ENCODE data around the gene JCAD. TPM values are rescaled to one million over a fixed set of nuclear protein-coding genes. Genes with fewer than 3 reads are reported as not detected.
"Not testable (repeated sequence)": the region's sequence is repeated elsewhere in the genome, so short reads cannot be mapped to it uniquely, and the experiment has no call there.

Gene JCAD
- polyA plus RNA-seq, 1 of the 3 experiments (the other 2 are of a cell fraction) = 19.0 TPM

- Histone ChIP-seq H3K4me1 (ENCODE audit: control insufficient read depth in 1 of 2, insufficient read depth in 2 of 2, low read depth in 1 of 2, low read length in 1 of 2) (no peaks in the 10 kb centered on the region; a peak in 1 of 4 replicates), H3K9me3 (no peaks in the 10 kb centered on the region), H3K9me2 (no peaks in the 10 kb centered on the region), H4K20me1 (ENCODE audit: insufficient read depth) (peaks cover 38% of the 10 kb centered on the region), H3K36me3 (replicated peaks in 1 of 2; ENCODE audit: control insufficient read depth in 1 of 2, insufficient read depth in 2 of 2, low read length in 1 of 2) (peaks cover 48 to 65% of the 10 kb centered on the region in 2 experiments), H2AFZ (ENCODE audit: low read depth) (no peak overlapping the region), H3K27me3 (ENCODE audit: insufficient read depth) (no peaks in the 10 kb centered on the region), H3K79me2 (ENCODE audit: insufficient read depth) (peaks cover 86% of the 10 kb centered on the region), H3K4me2 (no peak overlapping the region), H3K4me3 (ENCODE audit: low read depth in 2 of 2, low read length in 1 of 2) (no peak overlapping the region), H3K9ac (no peak overlapping the region), H3K27ac (ENCODE audit: low read depth in 2 of 2, low read length in 1 of 2) (no peak overlapping the region), H3F3A (replicated peaks; ENCODE audit: insufficient read depth) (no peaks in the 10 kb centered on the region)
- no peak for DNase-seq
- WGBS (ENCODE audit: low lambda C conversion rate) = 98% methylated on average over 10 of the region's 10 CpGs
- TF ChIP-seq PBX3 (IDR thresholded peaks at IDR 0.05) (no peak), JUND (IDR thresholded peaks at IDR 0.05) (no peak), ELF1 (IDR thresholded peaks at IDR 0.05) (no peak), RAD21 (IDR thresholded peaks at IDR 0.05; ENCODE audit: low read length) (no peak), RXRA (IDR thresholded peaks at IDR 0.05; ENCODE audit: borderline replicate concordance, low read depth) (no peak), CTCF (IDR thresholded peaks at IDR 0.05) (no peak), FOXJ3 (CRISPR knock-in tag; IDR thresholded peaks at IDR 0.05) (no peak), SIN3A (IDR thresholded peaks at IDR 0.05; ENCODE audit: borderline replicate concordance, low read depth, low read length) (no peak), MXI1 (IDR thresholded peaks at IDR 0.05; ENCODE audit: low read depth, low read length) (no peak), YY1 (IDR thresholded peaks at IDR 0.05; ENCODE audit: low read depth) (no peak), SMC3 (IDR thresholded peaks at IDR 0.05; ENCODE audit: low read depth, low read length) (no peak), REST (IDR thresholded peaks at IDR 0.05; ENCODE audit: low read depth, low read length) (no peak), FOXM1 (IDR thresholded peaks at IDR 0.05; ENCODE audit: low read depth) (no peak), USF2 (IDR thresholded peaks at IDR 0.05; ENCODE audit: borderline replicate concordance, low read depth, low read length) (no peak), RCOR1 (IDR thresholded peaks at IDR 0.05; ENCODE audit: low read length) (no peak), GABPA (IDR thresholded peaks at IDR 0.05; ENCODE audit: low read depth) (no peak)
- POLR2A ChIA-PET = no interaction called here
- CTCF ChIA-PET = no interaction called here
Measured at GRCh38 chr10:30026080-30026479, 33.3 kb downstream of the JCAD start.

- H3K4me2 ChIP-seq; H3K9ac ChIP-seq; H3K9me3 ChIP-seq; H3K4me3 ChIP-seq (ENCODE audit: low read depth in 2 of 2, low read length in 1 of 2); H2AFZ ChIP-seq (ENCODE audit: low read depth); H3K9me2 ChIP-seq; H3K4me1 ChIP-seq (ENCODE audit: control insufficient read depth in 1 of 2, insufficient read depth in 2 of 2, low read depth in 1 of 2, low read length in 1 of 2); H3F3A ChIP-seq (replicated peaks; ENCODE audit: insufficient read depth); DNase-seq; POLR2A ChIA-PET; H3K27me3 ChIP-seq (ENCODE audit: insufficient read depth); H3K27ac ChIP-seq (ENCODE audit: low read depth in 2 of 2, low read length in 1 of 2): not testable (repeated sequence)
- Histone ChIP-seq H3K36me3 (replicated peaks in 1 of 2; ENCODE audit: control insufficient read depth in 1 of 2, insufficient read depth in 2 of 2, low read length in 1 of 2) (peaks cover 51 to 63% of the 10 kb centered on the region in 2 experiments), H3K79me2 (ENCODE audit: insufficient read depth) (peaks cover 88% of the 10 kb centered on the region), H4K20me1 (ENCODE audit: insufficient read depth) (peaks cover 42% of the 10 kb centered on the region)
- CTCF ChIA-PET = interaction anchor here (0.7 kb wide), 1 partner anchor 215 kb away, joined by 4 read pairs; no protein-coding TSS in a partner anchor
- 98% methylated on average over 8 of the region's 8 CpGs for WGBS (ENCODE audit: low lambda C conversion rate)
Measured at GRCh38 chr10:30025428-30025827, 34.0 kb downstream of the JCAD start.
